Measurements from ENCODE around the gene S100A13.
"Not testable (repeated sequence)": the region's sequence is repeated elsewhere in the genome, so short reads cannot be mapped to it uniquely, and the experiment has no call there.

S100A13 gene

GRCh38 chr1:153577624-153578051 is 49.7 kb downstream of the S100A13 start:
- DNase-seq (ENCODE audit: low read depth) = no peak
- H3K4me3 ChIP-seq (ENCODE audit: low read length) = no peak overlapping the region
- TF ChIP-seq CTCF (conservative IDR thresholded peaks at IDR 0.05; ENCODE audit: low read depth, low read length) = no peak

DNA sequence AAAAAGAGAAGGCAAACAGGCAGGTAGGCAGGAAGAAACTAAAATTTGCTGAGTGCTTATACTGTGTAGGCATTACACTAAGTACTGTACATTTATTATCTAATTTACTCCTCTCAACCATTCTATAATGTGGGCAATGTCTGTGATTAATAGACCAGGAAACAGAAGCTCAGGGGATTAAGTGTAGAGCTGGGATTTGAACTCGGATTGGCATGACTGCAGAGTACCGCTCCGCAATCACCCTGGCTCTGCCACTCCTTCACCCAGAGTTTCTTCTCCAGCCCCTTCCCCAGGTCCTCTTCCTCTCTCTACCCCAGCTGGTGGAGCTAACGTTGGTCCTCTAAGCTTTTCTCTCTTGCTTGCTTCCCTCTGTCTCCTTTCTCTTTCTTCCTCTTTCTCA is 50.2 kb downstream of the S100A13 start:
- no peak overlapping the region for H3K4me3 ChIP-seq (ENCODE audit: low read length)
- no peak for DNase-seq (ENCODE audit: low read depth)
- no peak for TF ChIP-seq CTCF (conservative IDR thresholded peaks at IDR 0.05; ENCODE audit: low read depth, low read length)

DNA sequence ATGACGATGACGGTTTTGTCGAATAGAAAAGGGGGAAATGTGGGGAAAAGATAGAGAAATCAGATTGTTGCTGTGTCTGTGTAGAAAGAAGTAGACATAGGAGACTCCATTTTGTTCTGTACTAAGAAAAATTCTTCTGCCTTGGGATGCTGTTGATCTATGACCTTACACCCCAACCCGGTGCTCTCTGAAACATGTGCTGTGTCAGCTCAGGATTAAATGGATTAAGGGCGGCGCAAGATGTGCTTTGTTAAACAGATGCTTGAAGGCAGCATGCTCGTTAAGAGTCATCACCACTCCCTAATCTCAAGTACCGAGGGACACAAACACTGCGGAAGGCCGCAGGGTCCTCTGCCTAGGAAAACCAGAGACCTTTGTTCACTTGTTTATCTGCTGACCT is 51.8 kb downstream of the S100A13 start:
- not testable (repeated sequence) for H3K4me3 ChIP-seq (ENCODE audit: low read length); DNase-seq (ENCODE audit: low read depth)

DNA sequence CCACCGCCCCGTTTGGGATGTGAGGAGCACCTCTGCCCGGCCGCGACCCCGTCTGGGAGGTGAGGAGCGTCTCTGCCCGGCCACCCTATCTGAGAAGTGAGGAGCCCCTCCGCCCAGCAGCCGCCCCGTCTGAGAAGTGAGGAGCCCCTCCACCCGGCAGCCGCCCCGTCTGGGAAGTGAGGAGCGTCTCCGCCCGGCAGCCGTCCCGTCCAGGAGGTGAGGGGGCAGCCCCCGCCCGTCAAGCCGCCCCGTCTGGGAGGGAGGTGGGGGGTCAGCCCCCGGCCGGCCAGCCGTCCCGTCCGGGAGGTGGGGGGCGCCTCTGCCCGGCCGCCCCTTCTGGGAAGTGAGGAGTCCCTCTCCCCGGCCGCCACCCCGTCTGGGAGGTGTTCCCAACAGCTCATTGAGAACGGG is 52.2 kb downstream of the S100A13 start:
- not testable (repeated sequence) for DNase-seq (ENCODE audit: low read depth)

DNA sequence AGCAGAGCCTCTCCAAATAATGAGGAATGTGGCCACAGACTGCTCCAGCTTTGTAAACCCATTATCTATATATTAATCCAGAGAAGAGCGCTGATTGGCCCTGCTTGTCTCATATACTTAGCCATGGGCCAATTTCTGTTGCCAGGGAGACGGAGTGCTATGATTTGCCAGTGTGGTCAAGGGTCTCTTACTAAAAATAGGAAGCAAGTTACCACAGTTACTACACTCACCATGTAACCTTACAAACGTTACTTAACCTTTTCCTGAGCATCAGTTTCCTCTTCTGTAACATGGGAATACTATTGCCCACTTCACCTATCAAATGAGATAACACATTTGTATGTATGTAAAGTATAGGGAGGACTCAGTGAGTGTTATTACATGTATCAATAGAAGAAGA is 54.0 kb downstream of the S100A13 start:
- H3K4me3 ChIP-seq (ENCODE audit: low read length) = no peak overlapping the region
- TF ChIP-seq CTCF (conservative IDR thresholded peaks at IDR 0.05; ENCODE audit: low read depth, low read length) = no peak
- DNase-seq (ENCODE audit: low read depth) = no peak

More for the DNA sequence above, 52.2 kb downstream of the S100A13 start:
- not testable (repeated sequence) for H3K4me3 ChIP-seq (ENCODE audit: low read length)

DNA sequence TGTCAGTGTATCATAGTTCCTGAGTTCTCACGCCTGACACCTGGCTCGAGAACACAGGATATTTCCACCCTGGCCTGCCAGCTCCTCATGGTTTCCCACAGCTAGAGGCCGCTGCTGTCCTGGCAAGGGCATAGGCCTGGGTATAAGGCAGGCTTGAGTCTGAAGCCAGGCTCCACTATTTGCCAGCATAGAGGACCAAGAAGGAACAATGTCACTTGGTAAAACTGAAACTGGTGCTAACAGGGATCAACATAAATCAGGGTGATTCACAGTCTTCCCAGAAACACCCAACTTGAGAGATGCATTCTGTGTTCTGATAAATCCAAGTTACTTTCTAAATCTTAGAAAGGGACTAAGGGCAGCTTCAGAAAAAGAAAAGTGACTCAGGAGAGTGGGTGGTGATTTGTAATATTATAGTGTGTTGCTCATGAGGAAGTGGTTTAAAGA is 54.7 kb downstream of the S100A13 start:
- TF ChIP-seq CTCF (conservative IDR thresholded peaks at IDR 0.05; ENCODE audit: low read depth, low read length) = peak; percentile 95
- DNase-seq (ENCODE audit: low read depth) = no peak
- H3K4me3 ChIP-seq (ENCODE audit: low read length) = no peak overlapping the region

GRCh38 chr1:153571706-153572105 is 55.6 kb downstream of the S100A13 start:
- DNase-seq (ENCODE audit: low read depth) = no peak
- TF ChIP-seq CTCF (conservative IDR thresholded peaks at IDR 0.05; ENCODE audit: low read depth, low read length) = no peak

GRCh38 chr1:153570874-153571273 is 56.4 kb downstream of the S100A13 start:
- no peak for TF ChIP-seq CTCF (conservative IDR thresholded peaks at IDR 0.05; ENCODE audit: low read depth, low read length)
- no peak overlapping the region for H3K4me3 ChIP-seq (ENCODE audit: low read length)
- DNase-seq (ENCODE audit: low read depth) = no peak

More at GRCh38 chr1:153571706-153572105, 55.6 kb downstream of the S100A13 start:
- H3K4me3 ChIP-seq (ENCODE audit: low read length) = no peak overlapping the region
